GM21390 (cell line): ENCODE data around the gene GSTT4.
"Not testable (repeated sequence)": the region's sequence is repeated elsewhere in the genome, so short reads cannot be mapped to it uniquely, and the experiment has no call there.

Experiments used
- ATAC-seq: cut with Tn5 transposase; IDR thresholded peaks from one replicate; pipeline ENCODE4 v1.9.1; 2021; ENCODE audit not compliant: unreplicated experiment

GSTT4 gene

DNA sequence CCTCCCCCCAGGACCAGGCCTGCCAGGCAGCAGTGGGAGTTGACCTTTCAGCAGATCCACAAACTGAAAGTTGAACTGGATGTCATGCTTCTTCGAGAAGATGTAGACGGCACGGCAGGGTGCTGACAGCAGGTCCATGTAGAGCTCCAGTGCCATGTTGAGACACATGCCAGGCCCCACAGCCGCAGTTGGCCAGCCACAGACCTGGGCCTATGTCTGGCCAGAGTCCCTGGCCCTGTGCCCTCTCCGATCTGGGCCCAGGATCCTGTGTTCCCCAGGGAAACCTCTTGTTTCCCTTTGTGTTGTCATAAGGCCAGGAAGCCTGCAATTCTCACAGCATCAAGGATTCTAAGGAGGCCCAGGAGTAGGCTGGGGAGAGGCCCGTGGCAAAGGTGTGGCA is at the start of gene GSTT4:
TSS of gene GSTT4 (minus strand) at position 253 of the 400 bp plus-strand sequence. CDS start at position 156, 97 bp downstream.
- no peak for ATAC-seq

DNA sequence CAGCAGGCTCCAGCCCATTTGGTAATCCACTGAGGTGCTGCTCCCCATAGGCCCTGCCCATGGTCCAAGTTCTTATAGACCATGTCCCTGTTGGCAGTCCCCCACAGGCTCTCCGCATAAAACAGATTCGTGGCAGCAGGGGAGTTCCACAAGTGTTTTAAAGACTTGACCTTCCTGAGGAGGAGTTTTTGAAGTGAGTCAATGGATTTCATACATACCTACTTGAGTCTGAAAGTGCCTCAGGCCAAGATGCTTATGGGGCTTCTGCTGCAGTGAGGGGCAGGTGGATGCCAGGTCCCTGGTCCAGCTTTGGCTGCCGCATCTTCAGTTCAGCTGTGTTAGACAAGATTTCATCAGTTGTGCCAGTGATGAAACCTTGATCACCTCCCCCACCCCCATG is 49.1 kb upstream of the GSTT4 start:
- no peak for ATAC-seq

DNA sequence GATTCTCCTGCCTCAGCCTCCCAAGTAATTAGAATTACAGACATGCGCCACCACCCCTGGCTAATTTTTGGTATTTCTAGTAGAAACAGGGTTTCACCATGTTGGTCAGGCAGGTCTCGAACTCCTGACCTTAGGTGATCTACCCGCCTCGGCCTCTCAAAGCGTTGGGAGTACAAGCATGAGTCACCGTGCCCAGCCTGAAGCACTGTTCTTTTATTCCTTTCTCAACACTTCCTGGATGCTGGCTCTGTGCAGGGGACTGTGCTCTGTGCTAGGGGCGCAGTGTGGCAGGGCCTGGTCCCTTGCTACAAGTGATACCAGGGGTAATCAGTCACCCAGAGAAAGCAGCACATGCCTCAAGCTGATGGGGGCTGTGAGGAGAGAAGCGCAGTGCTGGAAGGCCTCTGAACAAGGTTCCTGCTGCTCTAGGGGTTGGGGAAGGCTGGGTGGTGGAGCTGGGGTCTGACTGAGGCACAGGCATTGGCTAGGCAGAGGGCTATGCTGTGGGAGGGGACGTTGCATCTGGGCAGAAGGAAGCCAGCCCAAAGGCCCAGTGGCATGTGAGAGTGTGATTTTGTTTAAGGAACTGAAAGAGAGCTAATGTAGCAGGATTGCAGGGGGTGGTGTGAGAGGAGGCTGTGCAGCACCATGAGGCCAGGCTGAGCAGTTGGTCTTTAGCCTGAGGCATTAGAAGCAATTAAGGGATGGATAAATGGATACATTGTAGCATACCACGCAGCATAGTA is 48.4 kb upstream of the GSTT4 start:
- ATAC-seq = no peak

DNA sequence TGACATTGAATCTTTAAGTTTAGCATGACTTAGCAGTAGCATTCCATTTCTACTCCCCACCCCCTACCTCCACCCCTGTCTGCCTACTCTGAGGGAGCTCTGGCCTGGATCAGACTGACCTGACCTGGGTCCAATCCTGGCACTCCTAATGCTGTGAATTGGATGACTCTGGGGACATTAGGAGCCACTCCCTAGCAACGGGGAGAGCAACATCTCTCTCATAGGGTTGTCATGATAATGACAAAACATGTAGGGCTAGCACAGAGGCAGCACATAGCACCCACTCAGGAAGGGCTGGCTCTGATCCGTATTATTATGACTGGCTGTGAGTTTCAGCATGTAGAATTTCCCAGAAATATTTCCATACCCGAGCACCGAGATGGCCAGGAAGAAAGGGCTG is 46.3 kb upstream of the GSTT4 start:
- ATAC-seq = no peak

DNA sequence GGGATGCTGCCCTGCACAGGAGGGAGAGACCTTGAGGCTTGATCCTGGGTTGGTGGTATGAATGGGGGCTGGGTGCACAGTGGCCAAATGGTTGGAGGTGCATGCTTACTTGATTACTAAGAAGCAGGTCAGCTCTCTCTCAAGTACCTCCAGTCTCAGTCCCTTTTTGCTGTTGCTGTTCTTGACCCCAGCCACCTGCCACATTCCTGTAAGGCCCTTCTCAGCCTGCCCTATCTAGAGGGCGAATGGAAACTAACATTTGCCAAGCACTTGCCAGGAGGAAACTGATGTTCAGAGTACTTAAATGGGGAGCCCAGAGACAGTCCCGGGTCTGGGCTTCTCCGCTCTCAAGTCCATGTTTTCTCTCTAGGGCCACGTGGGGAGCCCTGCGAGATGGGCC is 45.8 kb upstream of the GSTT4 start:
- no peak for ATAC-seq

DNA sequence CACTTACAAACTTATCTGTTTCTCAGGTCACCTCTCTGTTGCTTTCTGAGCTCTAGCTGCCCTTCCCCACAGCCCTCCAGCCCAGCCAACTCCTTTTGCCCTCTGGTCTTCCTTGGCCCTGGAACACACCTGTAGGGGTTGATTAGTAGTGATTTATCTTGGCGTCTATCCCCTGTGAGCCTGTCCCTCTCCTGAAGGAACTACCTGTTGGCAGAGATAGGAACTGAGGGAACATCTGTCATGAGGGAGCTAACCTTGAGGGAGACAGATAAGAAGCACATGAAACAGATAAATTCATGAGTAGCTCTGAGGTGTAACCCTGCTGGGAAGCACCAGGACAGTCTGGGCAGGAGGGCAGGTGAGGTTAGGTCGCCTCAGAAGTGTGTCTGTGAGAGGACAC is 44.7 kb upstream of the GSTT4 start:
- ATAC-seq = no peak

DNA sequence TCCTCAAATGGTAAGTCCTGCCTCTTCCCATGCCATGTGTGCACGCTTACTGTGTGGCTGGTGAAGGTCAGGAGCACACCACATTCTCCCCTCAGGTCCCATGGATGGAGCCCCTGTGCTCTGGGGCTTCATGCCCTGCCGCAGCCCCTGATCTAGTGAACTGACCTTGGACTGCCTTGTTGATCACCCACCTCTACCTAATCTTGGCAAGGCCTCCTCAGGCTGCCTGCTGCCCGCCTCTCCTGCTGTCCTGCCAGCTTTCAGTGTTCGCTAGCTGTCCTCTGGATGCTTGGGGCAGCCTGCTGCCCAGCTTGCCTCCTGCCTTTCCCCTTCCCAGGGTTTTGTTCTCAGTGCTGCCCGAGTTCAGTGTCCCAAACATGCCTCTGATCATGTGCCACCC is 44.0 kb upstream of the GSTT4 start:
- no peak for ATAC-seq

DNA sequence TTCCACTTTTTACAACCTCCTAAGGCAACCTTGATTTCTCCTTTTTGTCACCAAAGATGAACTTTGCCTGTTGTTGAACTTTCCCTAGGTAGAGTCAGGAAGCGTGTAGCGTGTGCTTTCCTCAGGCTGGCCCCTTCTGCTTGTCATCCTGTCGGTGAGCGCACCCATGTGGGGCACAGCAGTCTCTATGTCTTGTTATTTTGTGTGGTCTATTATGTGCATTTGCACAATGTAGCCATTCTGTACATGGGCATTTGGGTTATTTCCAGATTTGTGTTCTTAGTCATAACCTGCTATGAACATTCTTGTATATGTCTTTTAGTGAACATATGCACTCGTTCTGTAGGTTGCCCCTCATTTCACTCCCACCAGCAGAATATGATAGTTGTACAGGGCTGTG is 40.8 kb upstream of the GSTT4 start:
- no peak for ATAC-seq

DNA sequence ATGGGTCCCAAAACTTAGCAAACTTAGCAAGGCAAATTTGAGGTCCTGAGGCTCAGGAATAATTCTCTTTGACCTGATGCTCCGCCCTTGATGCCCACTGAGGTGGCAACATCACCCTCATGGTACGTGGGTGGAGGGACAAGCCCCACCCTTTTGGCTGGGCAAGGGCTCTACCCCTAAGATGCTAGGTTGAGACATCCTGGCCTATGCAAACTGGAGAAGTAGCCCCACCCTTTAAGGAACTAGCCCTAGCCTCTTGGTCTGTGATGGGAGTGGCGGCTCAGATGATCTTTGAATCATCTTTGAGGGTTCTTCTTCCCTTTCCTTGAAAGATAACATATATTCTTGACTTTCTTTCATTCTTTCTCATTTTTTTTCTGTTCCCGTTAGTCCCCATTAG is 38.7 kb upstream of the GSTT4 start:
- ATAC-seq = no peak

DNA sequence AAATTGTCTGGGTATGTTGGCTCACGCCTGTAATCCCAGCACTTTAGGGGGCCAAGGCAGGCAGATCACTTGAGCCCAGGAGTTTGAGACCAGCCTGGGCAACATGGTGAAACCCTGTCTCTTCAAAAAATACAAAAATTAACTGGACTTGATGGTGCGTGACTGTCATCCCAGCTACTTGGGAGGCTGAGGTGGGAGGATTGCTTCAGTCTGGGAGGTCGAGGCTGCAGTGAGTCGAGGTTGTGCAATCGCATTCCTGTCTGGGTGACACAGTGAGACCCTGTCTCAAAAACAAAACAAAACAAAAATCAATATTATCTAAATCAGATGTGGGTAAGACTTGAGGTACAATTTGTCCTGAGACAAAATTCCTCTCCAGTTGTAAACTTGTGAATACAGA is 38.2 kb upstream of the GSTT4 start:
- not testable (repeated sequence) for ATAC-seq

DNA sequence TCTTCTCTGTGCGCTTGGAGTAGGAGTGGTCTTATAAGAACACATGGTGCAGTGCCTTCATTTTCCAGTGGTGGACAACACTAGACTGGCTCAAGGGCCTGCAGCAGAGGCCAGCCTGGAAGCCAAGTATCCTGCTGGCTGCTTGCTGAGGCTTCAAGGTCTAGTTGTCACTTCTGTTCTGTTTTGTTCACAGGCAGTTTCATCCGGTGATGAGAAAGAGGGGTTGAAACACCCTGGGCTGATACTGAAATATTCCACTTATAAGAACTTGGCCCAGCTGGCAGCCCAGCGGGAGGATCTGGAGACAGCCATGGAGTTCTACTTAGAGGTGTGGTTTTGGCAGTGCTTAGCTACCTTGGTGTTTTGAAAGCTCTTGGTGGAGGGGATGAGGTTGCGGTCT is 35.7 kb upstream of the GSTT4 start:
- ATAC-seq = no peak

DNA sequence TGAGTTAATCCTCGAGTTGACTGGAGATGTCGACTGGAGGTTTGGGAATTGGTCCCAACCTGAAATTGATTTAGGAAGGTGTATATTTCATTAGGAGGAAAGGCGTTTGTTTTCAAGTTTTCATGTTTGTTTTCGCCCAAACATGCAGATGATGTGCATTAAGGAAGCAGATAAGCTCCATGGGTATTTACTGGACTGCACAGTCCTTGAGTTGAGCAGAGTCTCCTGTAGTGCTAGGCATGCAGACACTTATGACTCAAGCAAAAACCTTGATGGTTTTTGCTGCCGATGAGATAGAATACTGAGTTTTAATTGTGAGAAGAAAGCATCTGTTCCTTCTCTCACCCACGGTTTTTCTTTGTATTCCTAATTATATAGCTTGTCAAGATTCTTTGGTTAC is 33.8 kb upstream of the GSTT4 start:
- ATAC-seq = no peak

DNA sequence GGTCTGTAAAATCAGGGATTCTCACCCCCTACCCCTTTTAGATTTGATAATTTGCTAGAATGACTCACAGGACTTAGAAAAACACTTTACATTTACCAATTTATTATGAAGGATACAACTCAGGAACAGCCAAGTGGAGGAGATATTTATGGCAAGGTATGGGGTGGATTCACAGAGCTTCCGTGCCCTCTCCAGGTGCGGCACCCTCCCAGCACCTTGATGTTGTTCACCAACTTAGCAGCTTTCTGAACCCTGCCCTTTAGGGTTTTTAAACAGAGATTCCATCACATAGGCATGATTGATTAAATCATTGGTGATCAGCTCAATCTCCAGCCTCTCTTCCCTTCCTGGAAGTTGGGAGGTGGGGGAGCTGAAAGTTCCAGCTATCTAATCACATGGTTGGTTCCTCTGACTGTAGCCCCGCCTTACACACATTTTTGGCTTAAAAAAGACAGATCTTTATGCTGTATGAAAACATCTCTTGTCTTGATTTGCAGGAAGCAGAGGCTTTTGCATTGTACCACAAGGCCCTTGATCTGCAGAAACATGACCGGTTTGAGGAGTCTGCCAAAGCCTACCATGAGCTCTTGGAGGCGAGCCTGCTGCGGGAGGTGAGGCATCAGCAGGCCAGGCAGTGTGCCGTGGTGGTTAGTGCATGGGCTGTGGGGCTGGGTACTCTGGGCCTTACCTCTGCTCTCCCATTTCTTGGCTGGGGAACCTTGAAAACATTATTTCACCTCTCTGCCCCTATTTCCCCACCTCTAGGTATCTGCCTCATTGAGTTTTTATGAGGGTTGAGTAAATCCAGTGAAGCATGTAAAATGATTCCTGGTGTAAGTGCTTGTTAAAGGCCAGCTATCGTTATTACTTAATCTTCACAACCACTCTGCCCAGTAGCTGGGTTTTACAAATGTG is 32.9 kb upstream of the GSTT4 start:
- ATAC-seq = no peak

DNA sequence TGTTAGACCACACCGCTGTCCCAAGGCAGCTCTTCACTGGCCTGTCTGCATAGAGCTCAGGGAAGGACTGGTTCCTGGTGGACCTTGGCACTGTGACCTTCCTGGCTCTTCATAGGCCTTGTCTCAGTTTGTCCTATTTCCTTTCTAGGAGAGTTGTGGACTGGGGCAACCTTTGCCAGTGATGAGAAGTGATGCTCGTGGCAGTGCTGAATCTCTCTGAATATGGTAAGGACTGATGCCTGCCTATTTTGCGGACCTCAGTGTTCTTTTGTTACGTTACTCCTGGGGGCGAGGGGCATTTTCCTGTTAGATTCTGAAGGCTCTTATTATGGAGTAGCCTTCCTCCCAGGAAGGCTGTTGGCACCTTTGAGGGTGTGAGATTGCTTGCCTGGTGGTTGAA is 30.0 kb upstream of the GSTT4 start:
- no peak for ATAC-seq

DNA sequence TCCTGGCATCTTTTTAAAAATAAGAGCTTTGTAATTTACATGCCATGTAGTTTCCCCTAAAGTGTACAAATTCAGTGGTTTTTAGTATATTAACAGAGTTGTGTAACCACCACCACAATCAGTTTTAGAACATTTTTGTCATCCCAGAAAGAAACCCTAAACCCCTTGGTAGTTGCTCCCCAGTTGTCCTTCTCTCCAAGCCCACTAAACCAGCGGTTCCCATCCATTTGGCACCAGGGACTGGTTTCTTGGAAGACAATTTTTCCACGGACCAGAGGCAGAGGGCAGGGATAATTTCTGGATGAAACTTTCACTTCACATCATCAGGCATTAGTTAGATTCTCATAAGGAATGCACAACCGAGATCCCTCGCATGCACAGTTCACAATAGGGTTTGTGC is 28.5 kb upstream of the GSTT4 start:
- ATAC-seq = no peak

DNA sequence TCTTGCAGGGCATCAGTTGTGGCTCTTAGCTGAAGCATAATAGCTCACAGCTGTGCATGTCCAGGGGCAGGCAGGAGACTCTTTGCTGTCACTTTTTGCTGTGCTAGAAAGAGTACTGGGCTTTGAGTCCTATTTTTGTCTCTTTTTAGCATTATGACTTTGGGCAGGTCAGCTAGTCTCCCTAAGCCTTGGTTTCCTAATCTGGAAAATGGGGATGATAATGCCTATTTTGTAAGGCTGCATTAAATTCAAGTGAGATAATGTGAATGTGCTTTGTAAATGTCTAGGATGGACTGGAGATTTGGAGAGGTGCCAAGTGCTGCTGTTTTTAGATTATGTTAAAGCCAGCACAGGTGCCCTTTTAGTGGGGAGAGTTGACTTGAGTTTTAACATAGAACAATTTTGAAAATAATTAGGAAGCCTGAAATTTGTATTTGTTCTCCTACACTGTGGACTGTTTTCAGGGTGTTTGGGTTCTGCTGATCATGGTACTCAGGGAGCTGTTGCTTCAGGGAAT is 25.0 kb upstream of the GSTT4 start:
- no peak for ATAC-seq

DNA sequence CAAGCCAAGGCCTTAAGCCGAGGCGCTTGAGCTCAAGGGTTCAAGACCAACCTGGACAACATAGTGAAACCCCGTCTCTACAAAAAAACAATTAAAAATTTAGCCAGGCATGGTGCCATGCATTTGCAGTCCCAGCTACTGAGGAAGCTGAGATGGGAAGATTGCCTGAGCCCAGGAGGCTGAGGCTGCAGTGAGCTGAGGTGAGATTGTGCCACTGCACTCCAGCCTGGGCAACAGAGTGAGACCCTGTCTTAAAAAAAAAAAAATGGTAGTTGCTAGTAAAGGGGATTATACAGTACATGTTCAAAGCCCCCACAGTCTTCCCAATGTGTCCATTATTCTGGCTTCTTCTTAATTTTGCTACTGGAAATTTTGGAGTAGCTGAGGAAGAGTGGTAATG is 24.1 kb upstream of the GSTT4 start:
- no peak for ATAC-seq

DNA sequence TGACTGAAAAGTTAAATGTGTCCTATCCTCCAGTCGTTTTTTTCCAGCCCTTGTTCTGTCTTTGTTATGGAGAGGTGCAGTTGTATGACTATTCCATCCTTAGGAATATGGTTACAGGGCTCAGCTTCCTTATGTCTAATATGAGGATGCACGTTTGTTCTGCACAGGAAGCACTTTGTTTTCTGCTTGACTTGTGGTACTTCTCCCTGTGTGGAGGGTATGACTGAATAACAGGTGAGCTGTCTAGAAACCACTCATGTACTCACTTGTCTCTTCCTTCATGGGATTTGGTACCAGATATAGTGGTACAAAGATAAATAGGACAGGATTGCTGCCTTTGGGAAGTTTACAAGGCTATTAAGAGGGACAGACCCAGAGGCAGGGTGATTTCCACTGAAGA is 23.3 kb upstream of the GSTT4 start:
- no peak for ATAC-seq

DNA sequence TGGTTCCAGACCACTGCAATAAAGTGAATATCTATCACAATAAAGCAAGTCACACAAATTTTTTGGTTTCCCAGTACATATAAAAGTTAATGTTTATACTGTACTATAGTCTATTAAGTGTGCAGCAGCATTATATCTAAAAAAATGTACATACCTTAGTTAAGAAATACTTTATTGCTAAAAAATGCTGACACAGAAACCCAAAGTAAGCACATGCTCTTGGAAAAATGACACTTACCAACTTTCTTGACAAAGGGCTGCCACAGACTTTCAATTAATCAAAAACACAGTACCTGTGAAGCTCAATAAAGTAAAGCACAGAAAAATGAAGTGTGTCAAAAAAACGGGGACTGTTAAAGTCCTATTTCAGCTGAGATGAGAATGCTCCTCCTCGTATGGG is 22.7 kb upstream of the GSTT4 start:
- no peak for ATAC-seq

DNA sequence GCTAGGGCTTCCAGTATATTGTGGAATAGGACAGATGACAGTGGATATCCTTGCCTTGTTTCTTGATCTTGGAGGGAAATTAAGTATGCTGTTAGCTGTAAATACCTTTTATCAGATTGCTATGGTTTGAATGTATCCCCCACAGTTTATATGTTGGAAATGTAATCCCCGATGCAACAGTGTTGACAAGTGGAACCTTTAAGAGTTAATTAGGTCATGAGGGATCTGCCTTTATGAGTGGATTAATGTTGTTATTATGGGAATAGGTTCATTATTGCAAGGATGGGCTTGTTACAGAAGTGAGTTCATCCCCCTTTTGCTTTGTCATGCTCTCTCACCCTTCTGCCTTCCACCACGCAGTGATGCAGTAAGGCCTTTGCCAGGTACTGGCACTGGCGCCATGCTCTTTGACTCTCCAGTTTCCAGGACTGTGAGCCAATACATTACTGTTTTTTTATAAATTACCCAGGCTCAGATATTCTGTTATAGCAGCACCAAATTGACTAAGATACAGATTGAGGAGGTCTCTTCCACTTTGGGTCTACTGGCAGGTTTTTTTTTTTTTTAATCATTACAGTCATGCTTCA is 22.2 kb upstream of the GSTT4 start:
- ATAC-seq = no peak

DNA sequence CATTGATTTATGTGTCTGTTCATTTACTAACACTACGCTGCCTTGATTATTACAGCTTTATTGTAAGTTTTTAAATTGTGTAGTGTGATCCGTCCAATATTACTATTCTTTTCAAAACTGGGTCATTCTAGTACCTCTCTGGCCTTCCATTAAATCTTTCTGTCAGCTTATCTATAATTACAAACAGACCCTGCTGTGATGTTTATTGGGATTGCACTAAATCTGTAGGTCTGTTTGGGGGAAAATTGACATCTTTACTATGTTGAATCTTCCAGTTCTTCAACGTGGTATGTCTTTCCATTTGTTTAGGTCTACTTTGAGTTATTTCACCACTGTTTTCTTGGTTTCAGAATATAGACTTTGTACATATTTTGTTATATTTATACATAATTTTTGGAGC is 21.5 kb upstream of the GSTT4 start:
- ATAC-seq = no peak

DNA sequence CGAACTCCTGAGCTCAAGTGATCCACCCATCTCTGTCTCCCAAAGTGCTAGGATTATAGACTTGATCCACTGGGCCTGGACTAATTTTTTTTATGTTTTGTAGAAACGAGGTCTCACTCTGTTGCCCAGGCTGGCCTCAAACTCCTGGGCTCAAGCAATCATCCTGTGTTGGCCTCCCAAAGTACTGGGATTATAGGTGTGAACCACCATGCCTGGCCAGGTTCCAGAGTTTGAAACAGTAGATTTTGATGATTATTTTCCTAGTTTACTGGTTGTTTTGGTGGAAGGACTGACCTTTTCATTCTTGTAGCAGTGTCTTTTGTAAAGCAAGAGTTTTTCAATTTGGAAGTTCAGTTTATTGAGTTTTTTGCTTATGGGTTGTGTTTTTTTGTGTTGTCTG is 20.8 kb upstream of the GSTT4 start:
- ATAC-seq = no peak
